ENCODE results near the gene LRTM2. TPM values are rescaled to one million over a fixed set of nuclear protein-coding genes. Genes with fewer than 3 reads are reported as not detected.

The LRTM2 gene
- total RNA-seq, 2 donors from 2014 or later: 0.14 TPM; not detected in 1

GRCh38 chr12:1840981-1841425, 20.6 kb downstream of the LRTM2 start:
- no peaks in the 10 kb centered on the region for H3K9me3 Mint-ChIP-seq
- no peak overlapping the region for H3K4me3 Mint-ChIP-seq
- ATAC-seq (replicated peaks in 1 of 2) (no peak), DNase-seq (no peak)
- H3K27ac Mint-ChIP-seq: no peak overlapping the region
- no peaks in the 10 kb centered on the region for H3K36me3 Mint-ChIP-seq (ENCODE audit: insufficient read depth in 2 of 2)
- H3K4me1 Mint-ChIP-seq (ENCODE audit: low read depth): no peaks in the 10 kb centered on the region
- no peaks in the 10 kb centered on the region for H3K27me3 Mint-ChIP-seq (ENCODE audit: low read depth)

- no peaks in the 10 kb centered on the region for H3K27me3 Mint-ChIP-seq (ENCODE audit: low read depth)
- ATAC-seq (replicated peaks in 1 of 2) (no peak), DNase-seq (no peak)
- no peaks in the 10 kb centered on the region for H3K4me1 Mint-ChIP-seq (ENCODE audit: low read depth)
- no peak overlapping the region for H3K4me3 Mint-ChIP-seq
- no peak overlapping the region for H3K27ac Mint-ChIP-seq
- H3K9me3 Mint-ChIP-seq: no peaks in the 10 kb centered on the region
- no peaks in the 10 kb centered on the region for H3K36me3 Mint-ChIP-seq (ENCODE audit: insufficient read depth in 2 of 2)
These were observed 21.3 kb downstream of the LRTM2 start for GRCh38 chr12:1841586-1842182.

GRCh38 chr12:1842183-1842904, 22.0 kb downstream of the LRTM2 start:
- ATAC-seq (replicated peaks in 1 of 2): no peak
- Mint-ChIP-seq H3K36me3 (ENCODE audit: insufficient read depth in 2 of 2) (no peaks in the 10 kb centered on the region), H3K4me1 (ENCODE audit: low read depth) (no peaks in the 10 kb centered on the region), H3K4me3 (no peak overlapping the region), H3K27me3 (ENCODE audit: low read depth) (no peaks in the 10 kb centered on the region), H3K9me3 (no peaks in the 10 kb centered on the region), H3K27ac (no peak overlapping the region)
- DNase-seq: no peak

GRCh38 chr12:1842905-1843640, 22.7 kb downstream of the LRTM2 start:
- H3K4me3 Mint-ChIP-seq: no peak overlapping the region
- no peak for DNase-seq
- no peak for ATAC-seq (replicated peaks in 1 of 2)
- H3K9me3 Mint-ChIP-seq: no peaks in the 10 kb centered on the region
- no peaks in the 10 kb centered on the region for H3K4me1 Mint-ChIP-seq (ENCODE audit: low read depth)
- H3K27me3 Mint-ChIP-seq (ENCODE audit: low read depth): no peaks in the 10 kb centered on the region
- H3K36me3 Mint-ChIP-seq (ENCODE audit: insufficient read depth in 2 of 2): no peaks in the 10 kb centered on the region
- H3K27ac Mint-ChIP-seq: no peak overlapping the region

GRCh38 chr12:1843641-1844005, 23.3 kb downstream of the LRTM2 start:
- H3K4me3 Mint-ChIP-seq: no peak overlapping the region
- H3K4me1 Mint-ChIP-seq (ENCODE audit: low read depth): no peaks in the 10 kb centered on the region
- H3K27ac Mint-ChIP-seq: no peak overlapping the region
- ATAC-seq (replicated peaks in 1 of 2): no peak
- no peaks in the 10 kb centered on the region for H3K27me3 Mint-ChIP-seq (ENCODE audit: low read depth)
- DNase-seq: no peak
- H3K9me3 Mint-ChIP-seq: no peaks in the 10 kb centered on the region
- H3K36me3 Mint-ChIP-seq (ENCODE audit: insufficient read depth in 2 of 2): no peaks in the 10 kb centered on the region

GRCh38 chr12:1844223-1844622, 23.9 kb downstream of the LRTM2 start:
- no peak for ATAC-seq (replicated peaks in 1 of 2)
- H3K36me3 Mint-ChIP-seq (ENCODE audit: insufficient read depth in 2 of 2): no peaks in the 10 kb centered on the region
- no peak overlapping the region for H3K27ac Mint-ChIP-seq
- no peak overlapping the region for H3K4me3 Mint-ChIP-seq
- H3K4me1 Mint-ChIP-seq (ENCODE audit: low read depth): no peaks in the 10 kb centered on the region
- no peak for DNase-seq
- no peaks in the 10 kb centered on the region for H3K27me3 Mint-ChIP-seq (ENCODE audit: low read depth)
- H3K9me3 Mint-ChIP-seq: no peaks in the 10 kb centered on the region

GRCh38 chr12:1844661-1845409, 24.5 kb downstream of the LRTM2 start:
- H3K27me3 Mint-ChIP-seq (ENCODE audit: low read depth): no peaks in the 10 kb centered on the region
- no peak overlapping the region for H3K4me3 Mint-ChIP-seq
- no peaks in the 10 kb centered on the region for H3K36me3 Mint-ChIP-seq (ENCODE audit: insufficient read depth in 2 of 2)
- ATAC-seq (replicated peaks in 1 of 2): no peak
- no peak for DNase-seq
- H3K27ac Mint-ChIP-seq: no peak overlapping the region
- H3K9me3 Mint-ChIP-seq: no peaks in the 10 kb centered on the region
- H3K4me1 Mint-ChIP-seq (ENCODE audit: low read depth): no peaks in the 10 kb centered on the region

GRCh38 chr12:1845427-1845826, 25.1 kb downstream of the LRTM2 start:
- Mint-ChIP-seq H3K27ac (no peak overlapping the region), H3K9me3 (no peaks in the 10 kb centered on the region), H3K4me1 (ENCODE audit: low read depth) (no peaks in the 10 kb centered on the region), H3K27me3 (ENCODE audit: low read depth) (no peaks in the 10 kb centered on the region), H3K4me3 (no peak overlapping the region), H3K36me3 (ENCODE audit: insufficient read depth in 2 of 2) (no peaks in the 10 kb centered on the region)
- no peak for DNase-seq
- ATAC-seq (replicated peaks in 1 of 2): no peak

GRCh38 chr12:1845886-1846285, 25.5 kb downstream of the LRTM2 start:
- Mint-ChIP-seq H3K4me1 (ENCODE audit: low read depth) (no peaks in the 10 kb centered on the region), H3K27me3 (ENCODE audit: low read depth) (no peaks in the 10 kb centered on the region), H3K4me3 (no peak overlapping the region), H3K27ac (no peak overlapping the region), H3K9me3 (no peaks in the 10 kb centered on the region), H3K36me3 (ENCODE audit: insufficient read depth in 2 of 2) (no peaks in the 10 kb centered on the region)
- ATAC-seq (replicated peaks in 1 of 2): no peak
- DNase-seq: no peak

GRCh38 chr12:1846421-1847405, 26.3 kb downstream of the LRTM2 start:
- Mint-ChIP-seq H3K27ac (no peak overlapping the region), H3K36me3 (ENCODE audit: insufficient read depth in 2 of 2) (no peaks in the 10 kb centered on the region), H3K27me3 (ENCODE audit: low read depth) (no peaks in the 10 kb centered on the region), H3K4me1 (ENCODE audit: low read depth) (no peaks in the 10 kb centered on the region), H3K9me3 (no peaks in the 10 kb centered on the region), H3K4me3 (no peak overlapping the region)
- DNase-seq: no peak
- no peak for ATAC-seq (replicated peaks in 1 of 2)

GRCh38 chr12:1847411-1847810, 27.0 kb downstream of the LRTM2 start:
- ATAC-seq (replicated peaks in 1 of 2): no peak
- Mint-ChIP-seq H3K27me3 (ENCODE audit: low read depth) (no peaks in the 10 kb centered on the region), H3K36me3 (ENCODE audit: insufficient read depth in 2 of 2) (no peaks in the 10 kb centered on the region), H3K4me3 (no peak overlapping the region), H3K9me3 (no peaks in the 10 kb centered on the region), H3K27ac (no peak overlapping the region), H3K4me1 (ENCODE audit: low read depth) (no peaks in the 10 kb centered on the region)
- no peak for DNase-seq

GRCh38 chr12:1848146-1848545, 27.8 kb downstream of the LRTM2 start:
- ATAC-seq (replicated peaks in 1 of 2): no peak
- H3K4me3 Mint-ChIP-seq: no peak overlapping the region
- H3K9me3 Mint-ChIP-seq: no peaks in the 10 kb centered on the region
- H3K36me3 Mint-ChIP-seq (ENCODE audit: insufficient read depth in 2 of 2): no peaks in the 10 kb centered on the region
- no peak overlapping the region for H3K27ac Mint-ChIP-seq
- no peaks in the 10 kb centered on the region for H3K4me1 Mint-ChIP-seq (ENCODE audit: low read depth)
- DNase-seq: no peak
- H3K27me3 Mint-ChIP-seq (ENCODE audit: low read depth): no peaks in the 10 kb centered on the region

Measured in activated T-cell treated with anti-CD3 and anti-CD28 coated beads, Interleukin-2, amount 50 U/mL, for 72 hours (primary cell).